Suppressor macrophage (primary cell): ENCODE results near the gene DHX8.
"Not testable (repeated sequence)": the region's sequence is repeated elsewhere in the genome, so short reads cannot be mapped to it uniquely, and the experiment has no call there.

ENCODE experiments used
- DNase-seq, 4 experiments: peaks; one replicate each; pipeline ENCODE4 v3.0.0-alpha.2; 2020 to 2022

The DHX8 gene

GRCh38 chr17:43462569-43462968 lies 21.2 kb upstream of the DHX8 start:
- not testable (repeated sequence) for DNase-seq

- DNase-seq, result peak in 3 of 4 experiments; percentile 29 to 61 (median 58)
These were observed 20.5 kb upstream of the DHX8 start for GRCh38 chr17:43463241-43463640.

DNA sequence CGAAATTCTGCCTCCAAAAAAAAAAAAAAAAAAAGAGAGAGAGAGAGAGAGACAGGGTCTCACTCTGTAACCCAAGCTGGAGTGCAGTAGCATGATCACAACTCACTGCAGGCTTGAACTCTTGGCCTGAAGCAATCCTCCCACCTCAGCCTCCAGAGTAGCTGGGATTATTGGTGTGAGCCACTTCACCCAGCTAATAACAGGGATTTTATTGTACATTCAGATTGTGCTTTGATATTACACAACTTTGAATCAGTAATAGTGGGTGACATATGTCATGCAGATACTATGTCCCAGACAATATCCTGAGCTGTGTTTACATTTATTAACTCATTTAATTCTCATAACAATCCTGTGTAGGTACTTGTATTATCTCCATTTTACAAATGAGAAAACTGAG lies 19.7 kb upstream of the DHX8 start:
- DNase-seq, result no peak

- no peak for DNase-seq
These were observed 18.7 kb upstream of the DHX8 start for GRCh38 chr17:43465049-43465448.

DNA sequence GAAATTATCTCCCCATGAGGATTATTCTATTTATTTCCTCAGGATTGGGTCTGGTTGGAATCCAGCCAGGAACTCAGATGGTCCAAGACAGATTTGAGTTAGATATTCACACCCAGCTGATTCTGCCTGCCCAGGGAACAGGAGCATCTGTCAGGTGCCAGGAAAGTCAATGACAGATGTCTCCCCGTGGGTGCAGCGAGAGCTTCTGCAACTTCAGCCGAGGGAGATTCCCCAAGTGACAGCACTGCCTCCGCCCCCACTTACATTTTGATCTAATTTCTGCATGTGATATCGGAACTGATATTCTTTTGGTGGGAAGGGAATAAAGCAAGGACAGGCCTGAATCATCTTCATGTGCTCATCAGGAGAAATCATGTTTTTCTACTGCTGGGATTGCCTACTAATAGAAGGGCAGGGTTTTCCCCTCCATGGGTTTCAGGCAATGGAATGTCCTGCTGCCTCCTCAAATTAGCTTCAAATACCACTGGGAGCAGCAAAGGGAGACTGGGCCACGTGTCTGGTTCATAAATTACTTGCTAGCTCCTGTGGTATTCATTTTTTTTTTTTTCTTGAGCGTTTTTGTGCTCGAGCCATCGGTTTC lies 15.7 kb upstream of the DHX8 start:
- peak; percentile 76 to 90 (median 83) for DNase-seq

DNA sequence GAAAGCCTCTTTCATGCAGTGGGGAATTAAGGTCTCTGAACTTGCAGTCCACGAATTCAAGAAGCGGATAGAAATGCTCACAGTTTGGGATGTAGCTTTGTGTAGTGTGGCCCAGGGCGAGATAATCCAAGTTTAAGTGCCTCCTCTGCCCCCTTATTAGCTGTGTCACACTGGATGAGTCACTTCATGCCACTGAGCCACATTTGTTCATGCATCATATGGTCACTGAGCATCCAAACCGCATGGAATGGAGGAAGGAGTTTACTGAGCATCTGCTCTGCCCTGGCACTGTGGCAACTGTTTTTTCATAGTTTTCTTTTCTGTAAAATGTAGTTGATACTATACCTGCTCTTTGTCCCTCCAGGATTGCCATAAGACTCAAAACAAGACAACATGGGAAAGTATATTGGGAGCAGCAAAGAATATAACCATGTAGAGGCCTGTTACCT lies 15.1 kb upstream of the DHX8 start:
- peak; percentile 48 to 72 (median 66) for DNase-seq

DNA sequence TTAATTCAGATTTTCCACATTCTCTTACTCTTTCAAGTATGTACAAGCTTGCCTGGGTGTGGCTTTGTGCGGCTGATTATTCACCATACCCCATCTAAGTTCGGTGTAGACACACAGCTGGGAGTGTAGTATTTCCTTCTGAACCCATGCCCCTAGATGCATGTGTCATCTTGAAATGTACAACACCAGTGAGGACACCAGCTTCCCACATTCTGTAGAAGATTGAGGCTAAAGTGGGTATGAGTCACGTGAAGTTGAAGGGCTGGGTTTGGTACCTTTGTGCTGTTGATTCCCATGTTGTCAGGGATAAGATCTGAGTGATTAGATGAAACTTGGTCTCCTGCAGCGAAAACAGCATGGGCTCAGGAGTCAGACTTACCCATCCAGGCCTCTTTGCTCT lies 14.6 kb upstream of the DHX8 start:
- peak; percentile 29 to 67 (median 54) for DNase-seq

GRCh38 chr17:43471585-43472160 lies 12.1 kb upstream of the DHX8 start:
- DNase-seq, result no peak

DNA sequence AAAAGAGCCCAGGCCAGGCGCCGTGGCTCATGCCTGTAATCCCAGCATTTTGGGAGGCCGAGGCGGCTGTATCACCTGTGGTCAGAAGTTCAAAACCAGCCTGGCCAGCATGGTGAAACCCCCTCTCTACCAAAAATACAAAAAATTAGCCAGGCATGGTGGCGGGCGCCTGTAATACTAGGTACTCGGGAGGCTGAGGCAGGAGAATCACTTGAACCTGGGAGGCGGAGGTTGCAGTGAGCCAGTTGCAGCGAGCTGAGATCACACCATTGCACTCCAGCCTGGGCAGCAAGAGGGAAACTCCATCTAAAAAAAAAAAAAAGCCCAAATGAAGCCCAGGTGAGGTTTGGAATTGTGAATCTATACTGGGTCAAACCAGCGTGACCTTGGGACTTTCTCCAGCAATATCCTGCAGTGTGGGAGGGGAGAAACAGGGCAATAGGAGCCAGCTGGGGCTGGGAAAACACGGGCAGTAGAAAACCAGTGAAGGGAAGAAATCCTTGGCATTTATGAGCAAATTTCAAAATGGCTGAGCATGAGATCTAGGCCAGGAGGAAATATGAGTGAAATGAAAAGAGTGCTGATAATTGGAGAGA lies 8.2 kb upstream of the DHX8 start:
- no peak for DNase-seq

GRCh38 chr17:43476306-43476705 lies 7.5 kb upstream of the DHX8 start:
- DNase-seq, result not testable (repeated sequence)

- no peak for DNase-seq
These were observed 5.7 kb upstream of the DHX8 start for GRCh38 chr17:43477832-43478634.

- no peak for DNase-seq
These were observed 3.8 kb upstream of the DHX8 start for GRCh38 chr17:43479948-43480347.

GRCh38 chr17:43482103-43483012 lies 1.4 kb upstream of the DHX8 start:
- DNase-seq, result no peak

DNA sequence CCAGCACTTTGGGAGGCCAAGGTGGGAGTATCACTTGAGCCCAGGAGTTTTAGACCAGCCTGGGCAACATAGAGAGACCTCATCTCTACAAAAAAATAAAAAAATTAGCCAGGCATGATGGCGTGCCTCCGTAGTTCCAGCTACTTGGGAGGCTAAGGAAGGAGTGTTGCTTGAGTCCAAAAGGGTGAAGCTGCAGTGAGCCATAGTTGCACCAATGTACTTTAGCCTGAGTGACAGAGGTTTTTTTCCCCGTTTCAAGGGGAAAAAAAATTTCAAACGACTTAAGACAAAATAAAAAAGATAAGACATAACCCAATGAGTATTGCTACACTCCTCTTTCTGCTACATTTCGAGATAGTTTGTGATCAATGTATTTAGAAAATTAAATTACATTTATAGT lies 6.8 kb downstream of the DHX8 start:
- no peak for DNase-seq

GRCh38 chr17:43509440-43509839 lies 25.7 kb downstream of the DHX8 start:
- not testable (repeated sequence) for DNase-seq

- DNase-seq, result not testable (repeated sequence)
These were observed 27.4 kb downstream of the DHX8 start for GRCh38 chr17:43511199-43511598.

GRCh38 chr17:43515656-43516055 lies 31.9 kb downstream of the DHX8 start:
- DNase-seq, result no peak

DNA sequence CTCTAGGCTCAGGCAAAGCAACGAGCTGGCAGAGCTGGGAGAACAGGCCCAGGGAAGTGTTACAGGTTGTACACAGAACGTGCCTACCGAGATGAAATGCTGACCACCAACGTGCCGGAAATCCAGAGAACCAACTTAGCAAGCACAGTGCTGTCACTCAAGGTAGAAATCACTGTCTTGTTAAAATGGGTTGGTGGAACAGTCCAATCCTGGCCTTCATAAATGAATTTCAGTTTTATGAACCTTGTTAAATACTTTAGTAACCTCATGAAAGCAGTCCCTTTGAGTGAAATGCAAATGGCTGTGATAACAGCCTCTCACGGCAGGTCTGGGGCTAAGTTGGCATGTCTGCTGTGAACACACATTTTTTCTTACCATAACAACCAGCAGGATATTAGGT lies 33.4 kb downstream of the DHX8 start:
- no peak for DNase-seq

DNA sequence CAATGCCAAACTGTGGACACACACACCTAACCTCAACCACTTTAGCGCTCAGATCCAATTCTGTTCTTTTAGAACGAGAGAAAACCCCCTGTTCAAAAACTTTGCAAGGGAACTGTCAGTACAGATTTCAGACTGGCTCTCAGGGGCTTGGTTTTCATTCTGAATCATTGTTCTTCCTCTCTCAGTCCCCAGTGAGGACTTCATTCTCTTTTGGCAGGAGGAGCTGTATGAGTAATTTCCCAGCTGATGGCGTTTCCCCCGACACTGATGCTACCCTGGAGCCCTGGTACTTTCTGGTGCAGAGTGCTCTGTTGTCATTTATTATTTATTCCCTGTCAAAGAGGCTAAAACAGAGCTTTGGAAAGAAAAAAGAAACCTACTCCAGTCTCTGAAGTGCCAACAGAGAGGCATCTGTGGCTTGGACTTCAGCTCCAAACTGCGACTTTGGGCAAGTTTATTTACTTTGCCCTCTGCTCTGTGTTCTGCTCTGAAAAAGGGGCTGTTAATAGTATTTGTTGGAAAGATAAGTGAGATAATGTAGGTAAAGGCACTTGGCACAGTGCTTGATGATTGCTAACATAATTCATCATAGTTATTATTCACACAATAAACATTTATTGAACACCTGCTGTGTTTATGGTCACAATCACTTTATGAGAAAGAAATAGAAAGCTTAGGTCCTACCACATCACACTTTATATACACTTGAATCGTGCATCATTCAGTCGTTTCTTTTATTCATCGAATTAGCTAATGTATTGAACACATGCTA lies 34.0 kb downstream of the DHX8 start:
- DNase-seq, result no peak

- no peak for DNase-seq
These were observed 37.6 kb downstream of the DHX8 start for GRCh38 chr17:43521389-43521788.

DNA sequence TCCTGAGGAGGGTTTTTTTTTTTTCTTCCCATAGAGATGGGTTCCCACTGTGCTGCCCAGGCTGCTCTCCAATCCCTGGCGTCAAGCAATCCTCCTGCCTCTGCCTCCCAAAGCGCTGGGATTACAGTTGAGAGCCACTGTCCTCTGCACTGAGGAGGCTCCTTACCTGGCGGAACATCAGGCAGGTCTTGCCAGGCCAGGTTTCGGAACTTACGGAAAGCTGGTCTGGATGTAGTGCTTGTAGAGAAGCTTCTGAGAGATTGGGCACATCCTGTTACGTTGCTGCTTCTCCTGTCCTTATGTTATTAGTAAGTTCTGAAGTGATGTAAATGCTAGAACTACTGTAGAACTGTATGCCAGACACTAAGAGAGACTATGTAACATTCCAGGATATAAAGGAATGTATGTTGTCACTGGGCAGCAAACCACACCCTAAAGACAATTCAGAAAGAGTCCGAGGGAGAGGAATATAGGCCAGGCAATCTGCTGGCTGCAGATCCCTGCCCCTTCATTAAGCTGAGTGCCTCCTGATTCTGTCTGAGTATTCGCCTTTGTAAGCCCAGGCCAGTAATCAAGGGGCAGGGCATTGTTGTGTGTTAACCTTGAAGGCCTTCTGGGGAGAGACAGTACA lies 41.3 kb downstream of the DHX8 start:
- no peak for DNase-seq
